PC-9 (cell line): ENCODE data around the gene ACACB. TPM values are rescaled to one million over a fixed set of nuclear protein-coding genes. Genes with fewer than 3 reads are reported as not detected.
A peak's percentile ranks its signal among the peaks of the same experiment; 100 is the strongest.

ENCODE experiments used
- BruUV-seq: library from RNA; stranded (reverse); fragments of 400-500 nt; replicated peaks from 2 replicates; lab custom pipeline; 2021; lab: Mats Ljungman, UMichigan
- CTCF ChIA-PET: fragments of 300-600 bp; sonication (Branson Sonifier 250); formaldehyde crosslinking; loops from one replicate; lab custom pipeline; 2022; ENCODE audit warnings: antibody characterized with exemption; lab: Charles Lee
- POLR2A ChIA-PET: fragments of 300-600 bp; sonication (Branson Sonifier 250); formaldehyde crosslinking; loops from one replicate; lab custom pipeline; 2022; ENCODE audit warnings: antibody characterized with exemption; ENCODE audit not compliant: unreplicated experiment; lab: Charles Lee
- DNase-seq, 2 experiments: peaks; one replicate each; pipeline versions ENCODE4 v3.0.0 to v3.0.0-alpha.2; 2015 to 2022; ENCODE audit warnings: mixed read lengths in 1 of 2
- H2AFZ ChIP-seq: fragments of 200-600 bp; sonication (generic); 2 replicates; pipeline ENCODE4 v1.8.1; 2017; ENCODE audit warnings: antibody characterized with exemption
- H3F3A ChIP-seq: fragments of 200-600 bp; sonication (generic); 2 replicates; pipeline ENCODE4 v1.8.1; 2017; ENCODE audit warnings: antibody characterized with exemption, mild to moderate bottlenecking, low read depth; ENCODE audit not compliant: insufficient read depth
- H3K27ac ChIP-seq: fragments of 200-600 bp; sonication (generic); 2 replicates; pipeline ENCODE4 v1.6.1; 2016; ENCODE audit warnings: mixed run types
- H3K27me3 ChIP-seq: fragments of 200-600 bp; sonication (generic); 2 replicates; pipeline ENCODE4 v1.6.1; 2016; ENCODE audit warnings: low read depth, mixed run types; ENCODE audit not compliant: insufficient read depth
- H3K36me3 ChIP-seq: fragments of 200-600 bp; sonication (generic); 2 replicates; pipeline ENCODE4 v1.6.1; 2016; ENCODE audit warnings: low read depth, mixed run types
- H3K4me1 ChIP-seq: fragments of 200-600 bp; sonication (generic); replicated peaks from 2 replicates; pipeline ENCODE4 v1.6.1; 2016; ENCODE audit warnings: mixed run types; ENCODE audit not compliant: insufficient read depth
- H3K4me2 ChIP-seq: fragments of 200-600 bp; sonication (generic); 2 replicates; pipeline ENCODE4 v1.6.1; 2017; ENCODE audit warnings: mixed run types
- H3K4me3 ChIP-seq: fragments of 200-600 bp; sonication (generic); 2 replicates; pipeline ENCODE4 v1.6.1; 2016; ENCODE audit warnings: mixed run types
- H3K79me2 ChIP-seq: fragments of 200-600 bp; sonication (generic); 2 replicates; pipeline ENCODE4 v1.6.1; 2017; ENCODE audit warnings: low read depth, mixed run types
- H3K9me2 ChIP-seq: fragments of 200-600 bp; sonication (generic); 2 replicates; pipeline ENCODE4 v1.8.1; 2017; ENCODE audit warnings: mild to moderate bottlenecking; ENCODE audit not compliant: insufficient read depth
- H3K9me3 ChIP-seq: fragments of 200-600 bp; sonication (generic); 2 replicates; pipeline ENCODE4 v1.8.1; 2016; ENCODE audit warnings: low read depth; ENCODE audit not compliant: insufficient read depth
- H4K20me1 ChIP-seq: fragments of 200-600 bp; sonication (generic); 2 replicates; pipeline ENCODE4 v1.8.1; 2017; ENCODE audit not compliant: insufficient read depth
- CTCF ChIP-seq: fragments of 200-600 bp; sonication (generic); conservative IDR thresholded peaks from 2 replicates; pipeline ENCODE4 v1.6.1; 2017; ENCODE audit warnings: mixed run types, antibody characterized with exemption, mild to moderate bottlenecking, moderate library complexity
- EZH2 ChIP-seq: fragments of 200-600 bp; sonication (generic); IDR thresholded peaks from 2 replicates; pipeline ENCODE4 v1.8.0; 2017; ENCODE audit warnings: antibody characterized with exemption, low read depth
- intact Hi-C: fragments of 100-400 bp; cut with micrococcal nuclease; formaldehyde crosslinking; loops from one replicate; pipeline ENCODE4 v1.10.0; 2022; ENCODE audit not compliant: unreplicated experiment
- total RNA-seq: library from RNA; stranded (reverse); gene quantifications from 2 replicates; pipeline ENCODE4 v1.2.3, GENCODE V29; 2021

The ACACB gene
- total RNA-seq, 1 experiment from 2014 or later, result 13.8 TPM

GRCh38 chr12:109151457-109151856 is 35.1 kb downstream of the ACACB start:
- no peak overlapping the region for H3K4me2 ChIP-seq
- DNase-seq, result no peak
- no peaks in the 10 kb centered on the region for H3K9me2 ChIP-seq
- POLR2A ChIA-PET, result no interaction called here
- intact Hi-C loops, result no loop called here
- H3K27ac ChIP-seq, result no peak overlapping the region
- CTCF ChIA-PET, result no interaction called here
- H3K9me3 ChIP-seq, result no peaks in the 10 kb centered on the region
- no peak overlapping the region for H3K4me3 ChIP-seq
- H3F3A ChIP-seq, result no peaks in the 10 kb centered on the region
- no peak for TF ChIP-seq CTCF
- TF ChIP-seq EZH2, result no peak
- H4K20me1 ChIP-seq, result no peaks in the 10 kb centered on the region
- peaks cover 11% of the 10 kb centered on the region; the same call in 1 of the 2 replicates for H3K27me3 ChIP-seq
- H2AFZ ChIP-seq, result no peak overlapping the region
- H3K36me3 ChIP-seq, result no peaks in the 10 kb centered on the region
- H3K4me1 ChIP-seq, result 0 out of 2 replicates have a peak, but pooled peaks cover 5% of the 10 kb centered on the region
- BruUV-seq, result no TSS peak
- H3K79me2 ChIP-seq, result no peaks in the 10 kb centered on the region

- TF ChIP-seq CTCF (no peak), EZH2 (no peak)
- Histone ChIP-seq H3K9me3 (no peaks in the 10 kb centered on the region), H3K36me3 (no peaks in the 10 kb centered on the region), H3K4me3 (peak overlapping the region; percentile 61; the same call in 1 of the 2 replicates), H3K4me1 (0 out of 2 replicates have a peak, but pooled peaks cover 5% of the 10 kb centered on the region), H3K79me2 (no peaks in the 10 kb centered on the region), H2AFZ (peak overlapping the region; percentile 74; the same call in 1 of the 2 replicates), H3K9me2 (no peaks in the 10 kb centered on the region), H3F3A (no peaks in the 10 kb centered on the region), H4K20me1 (no peaks in the 10 kb centered on the region), H3K27ac (no peak overlapping the region), H3K27me3 (peaks cover 10% of the 10 kb centered on the region; the same call in 1 of the 2 replicates), H3K4me2 (peak overlapping the region; percentile 77)
- POLR2A ChIA-PET, result no interaction called here
- intact Hi-C loops, result no loop called here
- DNase-seq, result no peak
- BruUV-seq, result no TSS peak
- CTCF ChIA-PET, result no interaction called here
Observed at GRCh38 chr12:109153821-109154441, 37.5 kb downstream of the ACACB start.

GRCh38 chr12:109154451-109155438 is 38.4 kb downstream of the ACACB start:
- H4K20me1 ChIP-seq, result no peaks in the 10 kb centered on the region
- peak overlapping the region; percentile 61 for H3K4me3 ChIP-seq
- peak overlapping the region; percentile 77 for H3K4me2 ChIP-seq
- CTCF ChIA-PET, result interaction anchor here (0.5 to 0.7 kb wide), 4 partner anchors 14 to 746 kb away, joined by 4 to 7 read pairs (median 6); no protein-coding TSS in a partner anchor
- H3K27me3 ChIP-seq, result peaks cover 7% of the 10 kb centered on the region; the same call in 1 of the 2 replicates
- TSS peak; percentile 49 for BruUV-seq
- peak overlapping the region; percentile 94 for H2AFZ ChIP-seq
- H3K79me2 ChIP-seq, result no peaks in the 10 kb centered on the region
- intact Hi-C loops, result no loop called here
- H3K9me2 ChIP-seq, result no peaks in the 10 kb centered on the region
- no peak overlapping the region for H3K27ac ChIP-seq
- no peaks in the 10 kb centered on the region for H3F3A ChIP-seq
- H3K4me1 ChIP-seq, result 0 out of 2 replicates have a peak, but pooled peaks cover 5% of the 10 kb centered on the region
- POLR2A ChIA-PET, result interaction anchor here (0.5 to 0.7 kb wide), 2 partner anchors 321 to 455 kb away, joined by 10 to 11 read pairs; no protein-coding TSS in a partner anchor
- TF ChIP-seq EZH2, result no peak
- no peak for TF ChIP-seq CTCF
- no peaks in the 10 kb centered on the region for H3K36me3 ChIP-seq
- peak; percentile 77 to 85 for DNase-seq
- H3K9me3 ChIP-seq, result no peaks in the 10 kb centered on the region
